ENCODE results near the gene THAP11. TPM values are rescaled to one million over a fixed set of nuclear protein-coding genes. Genes with fewer than 3 reads are reported as not detected.
A peak's percentile ranks its signal among the peaks of the same experiment; 100 is the strongest.

THAP11 gene
- total and polyA plus RNA-seq, 2 of the 13 experiments (the other 11 are each of a cell fraction or from before 2014, with no cell fraction given) = 44.2 to 53.4 TPM

- TF ChIP-seq STAT6 (CRISPR knock-in tag; IDR thresholded peaks at IDR 0.05; ENCODE audit: borderline replicate concordance) (no peak), REPIN1 (CRISPR knock-in tag; IDR thresholded peaks at IDR 0.05; ENCODE audit: borderline replicate concordance, low read depth) (peak; percentile 3; the same call in 1 of the 2 replicates), ZNF34 (CRISPR knock-in tag; IDR thresholded peaks at IDR 0.05; ENCODE audit: borderline replicate concordance) (peak; percentile 85; the same call in 1 of the 2 replicates), FOSL2 (CRISPR knock-in tag; IDR thresholded peaks at IDR 0.05) (no peak; the same call in 1 of the 2 replicates), POGK (CRISPR knock-in tag; conservative IDR thresholded peaks at IDR 0.05) (peak; percentile 86), ARNT (IDR thresholded peaks at IDR 0.05) (no peak), NFKBIZ (CRISPR knock-in tag; IDR thresholded peaks at IDR 0.05) (0 out of 2 replicates have a peak, but pooled peaks have one; percentile 11), THAP7 (CRISPR knock-in tag; IDR thresholded peaks at IDR 0.05) (no peak), HNRNPUL1 (IDR thresholded peaks at IDR 0.05; ENCODE audit: low read depth, low read length) (no peak), MTF2 (CRISPR knock-in tag; IDR thresholded peaks at IDR 0.05; ENCODE audit: borderline replicate concordance) (no peak), ZFP41 (CRISPR knock-in tag; IDR thresholded peaks at IDR 0.05; ENCODE audit: borderline replicate concordance) (peak; percentile 82; the same call in 1 of the 2 replicates), BATF2 (CRISPR knock-in tag; IDR thresholded peaks at IDR 0.05) (0 out of 2 replicates have a peak, but pooled peaks have one; percentile 69), ZKSCAN8 (CRISPR knock-in tag; IDR thresholded peaks at IDR 0.05; ENCODE audit: borderline replicate concordance) (no peak), ATF2 (CRISPR knock-in tag; IDR thresholded peaks at IDR 0.05) (no peak), TCF7 (IDR thresholded peaks at IDR 0.05; ENCODE audit: low read depth) (no peak), NR2F1 (CRISPR knock-in tag; IDR thresholded peaks at IDR 0.05) (0 out of 4 replicates have a peak, but pooled peaks of 1 of the 2 experiments have one; percentile 15), ZC3H13 (CRISPR knock-in tag; IDR thresholded peaks at IDR 0.05) (peak; percentile 80), ZNF639 (CRISPR knock-in tag; conservative IDR thresholded peaks at IDR 0.05) (no peak; the same call in 1 of the 2 replicates), ZNF10 (CRISPR knock-in tag; IDR thresholded peaks at IDR 0.05; ENCODE audit: borderline replicate concordance, low read depth) (0 out of 2 replicates have a peak, but pooled peaks have one; percentile 36)
Observed at GRCh38 chr16:67842509-67843342, 606 bp downstream of the THAP11 start (continued).

Data from HepG2 (cell line).